ENCODE data around the gene RYK. TPM values are rescaled to one million over a fixed set of nuclear protein-coding genes. Genes with fewer than 3 reads are reported as not detected.

Gene RYK
- total and polyA plus RNA-seq, 3 donors from 2014 or later, result 82.6 to 120 (median 112) TPM

DNA sequence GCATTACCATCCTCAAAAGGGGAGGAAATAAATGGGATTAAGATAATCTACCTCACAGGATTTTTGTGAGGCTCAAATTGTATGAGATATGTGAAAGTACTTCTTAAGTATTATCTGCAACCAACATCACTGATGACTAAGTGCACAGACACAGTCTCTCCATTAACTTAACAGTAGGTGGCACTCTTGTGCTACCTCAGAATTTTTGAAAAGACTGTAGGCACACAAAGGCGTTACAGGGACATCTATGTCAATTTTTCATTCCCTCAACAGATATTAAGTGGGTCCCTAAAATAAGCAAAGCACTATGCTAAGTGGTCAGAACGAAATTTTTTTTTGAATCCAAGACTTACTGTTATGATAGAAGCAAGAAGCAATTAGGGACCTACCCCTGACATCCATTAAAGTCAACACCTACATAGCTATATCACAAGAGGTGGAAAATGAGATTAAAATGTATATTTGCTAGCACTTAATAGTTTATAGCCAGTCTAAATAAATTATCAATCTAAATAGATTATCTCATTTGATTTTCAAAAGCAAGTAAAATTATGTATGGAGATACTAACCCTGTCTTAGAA is 52.9 kb downstream of the RYK start:
- intact Hi-C loops (cut with DNase I; ENCODE audit: low total_unique reads), result no loop called here
- no peak overlapping the region for H3K27ac ChIP-seq
- no peaks in the 10 kb centered on the region for H3K9me3 ChIP-seq
- no peak overlapping the region for H3K4me3 ChIP-seq
- WGBS, 2 donors, result 24 to 32% methylated on average over 2 of the region's 2 CpGs
- no peak for DNase-seq
- H3K36me3 ChIP-seq (ENCODE audit: low read depth, missing control alignments), result no peaks in the 10 kb centered on the region
- TF ChIP-seq, protein P1, sequence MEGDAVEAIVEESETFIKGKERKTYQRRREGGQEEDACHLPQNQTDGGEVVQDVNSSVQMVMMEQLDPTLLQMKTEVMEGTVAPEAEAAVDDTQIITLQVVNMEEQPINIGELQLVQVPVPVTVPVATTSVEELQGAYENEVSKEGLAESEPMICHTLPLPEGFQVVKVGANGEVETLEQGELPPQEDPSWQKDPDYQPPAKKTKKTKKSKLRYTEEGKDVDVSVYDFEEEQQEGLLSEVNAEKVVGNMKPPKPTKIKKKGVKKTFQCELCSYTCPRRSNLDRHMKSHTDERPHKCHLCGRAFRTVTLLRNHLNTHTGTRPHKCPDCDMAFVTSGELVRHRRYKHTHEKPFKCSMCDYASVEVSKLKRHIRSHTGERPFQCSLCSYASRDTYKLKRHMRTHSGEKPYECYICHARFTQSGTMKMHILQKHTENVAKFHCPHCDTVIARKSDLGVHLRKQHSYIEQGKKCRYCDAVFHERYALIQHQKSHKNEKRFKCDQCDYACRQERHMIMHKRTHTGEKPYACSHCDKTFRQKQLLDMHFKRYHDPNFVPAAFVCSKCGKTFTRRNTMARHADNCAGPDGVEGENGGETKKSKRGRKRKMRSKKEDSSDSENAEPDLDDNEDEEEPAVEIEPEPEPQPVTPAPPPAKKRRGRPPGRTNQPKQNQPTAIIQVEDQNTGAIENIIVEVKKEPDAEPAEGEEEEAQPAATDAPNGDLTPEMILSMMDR (IDR thresholded peaks at IDR 0.05), result peak; percentile 35 to 65 (median 44)
- TF ChIP-seq POLR2A (IDR thresholded peaks at IDR 0.05), result no peak
- no peaks in the 10 kb centered on the region for H3K27me3 ChIP-seq
- no peaks in the 10 kb centered on the region for H3K4me1 ChIP-seq

DNA sequence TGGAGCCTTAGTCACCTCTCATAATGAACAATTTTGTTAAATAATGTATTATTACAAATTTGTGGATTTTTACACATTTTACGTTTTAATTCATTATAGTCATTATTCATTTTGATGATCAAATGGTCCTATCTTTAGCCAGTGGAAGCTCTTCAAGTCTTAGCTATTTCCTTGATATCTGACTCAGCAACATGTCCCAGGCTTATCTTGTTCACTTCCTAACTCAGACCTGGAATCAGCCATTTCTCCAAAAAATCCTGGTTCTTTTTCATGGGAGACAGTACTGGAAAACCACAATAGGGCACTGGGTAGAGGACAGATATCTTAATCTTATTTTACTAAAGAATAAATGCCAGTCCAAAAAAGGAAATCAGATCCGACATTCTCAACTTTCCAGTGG is 56.4 kb downstream of the RYK start:
- DNase-seq, result no peak
- WGBS, 2 donors, result 91% methylated on average over 2 of the region's 2 CpGs
- H3K27me3 ChIP-seq, result no peaks in the 10 kb centered on the region
- H3K27ac ChIP-seq, result no peak overlapping the region
- TF ChIP-seq, protein P1 (IDR thresholded peaks at IDR 0.05), result no peak
- no peak for TF ChIP-seq POLR2A (IDR thresholded peaks at IDR 0.05)
- H3K4me3 ChIP-seq, result no peak overlapping the region
- no peaks in the 10 kb centered on the region for H3K4me1 ChIP-seq
- H3K9me3 ChIP-seq, result no peaks in the 10 kb centered on the region
- intact Hi-C loops (cut with DNase I; ENCODE audit: low total_unique reads), result no loop called here
- H3K36me3 ChIP-seq (ENCODE audit: low read depth, missing control alignments), result no peaks in the 10 kb centered on the region

DNA sequence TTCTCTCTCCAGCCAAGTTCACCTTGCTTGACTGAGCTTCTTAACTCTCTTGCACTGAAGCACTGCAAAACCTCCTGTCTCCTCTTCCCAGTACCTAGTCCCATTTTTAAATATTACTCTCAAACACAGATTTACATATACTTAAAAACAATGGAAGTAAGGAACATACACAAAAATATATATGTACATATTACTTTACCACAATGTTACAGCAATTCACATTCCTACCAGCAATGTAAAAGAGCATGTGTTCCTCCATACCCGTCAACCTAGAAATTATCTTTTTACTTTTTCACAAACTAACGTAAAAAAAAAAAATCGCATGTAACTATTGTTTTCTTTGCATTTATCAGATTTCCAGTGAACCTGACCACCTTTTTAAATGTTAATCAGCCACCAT is 60.4 kb downstream of the RYK start:
- whole genome bisulfite sequencing, 2 donors, result 87 to 88% methylated on average over 3 of the region's 3 CpGs
- no peak for DNase-seq
- Histone ChIP-seq H3K27ac (no peak overlapping the region), H3K36me3 (ENCODE audit: low read depth, missing control alignments) (no peaks in the 10 kb centered on the region), H3K4me1 (peaks cover 5% of the 10 kb centered on the region), H3K4me3 (no peak overlapping the region), H3K27me3 (no peaks in the 10 kb centered on the region), H3K9me3 (no peaks in the 10 kb centered on the region)
- intact Hi-C loops (cut with DNase I; ENCODE audit: low total_unique reads), result no loop called here
- TF ChIP-seq POLR2A (IDR thresholded peaks at IDR 0.05), result no peak
- TF ChIP-seq, protein P1 (IDR thresholded peaks at IDR 0.05), result no peak

DNA sequence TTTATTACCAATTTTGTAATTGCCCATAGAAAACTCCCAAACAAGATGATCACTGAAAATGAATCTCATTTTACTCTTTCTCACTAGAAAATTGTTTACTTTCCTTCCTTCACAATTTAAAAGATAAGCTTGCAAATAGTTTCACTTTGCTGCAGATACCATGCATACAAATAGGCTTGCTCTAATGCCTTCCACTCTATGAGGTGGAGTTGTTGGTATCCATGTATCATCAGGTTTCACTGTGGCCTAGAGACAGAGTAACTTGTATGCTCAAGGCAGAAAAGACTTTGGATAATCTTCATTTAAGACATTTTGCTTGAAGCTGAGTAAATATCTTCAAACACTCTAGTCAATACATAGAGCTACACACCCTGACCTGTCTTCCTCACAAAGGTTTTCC is 60.8 kb downstream of the RYK start:
- no peak for TF ChIP-seq POLR2A (IDR thresholded peaks at IDR 0.05)
- TF ChIP-seq, protein P1 (IDR thresholded peaks at IDR 0.05), result no peak
- Histone ChIP-seq H3K27me3 (no peaks in the 10 kb centered on the region), H3K9me3 (no peaks in the 10 kb centered on the region), H3K27ac (no peak overlapping the region), H3K4me1 (peaks cover 5% of the 10 kb centered on the region), H3K4me3 (no peak overlapping the region), H3K36me3 (ENCODE audit: low read depth, missing control alignments) (no peaks in the 10 kb centered on the region)
- intact Hi-C loops (cut with DNase I; ENCODE audit: low total_unique reads), result no loop called here
- DNase-seq, result no peak

DNA sequence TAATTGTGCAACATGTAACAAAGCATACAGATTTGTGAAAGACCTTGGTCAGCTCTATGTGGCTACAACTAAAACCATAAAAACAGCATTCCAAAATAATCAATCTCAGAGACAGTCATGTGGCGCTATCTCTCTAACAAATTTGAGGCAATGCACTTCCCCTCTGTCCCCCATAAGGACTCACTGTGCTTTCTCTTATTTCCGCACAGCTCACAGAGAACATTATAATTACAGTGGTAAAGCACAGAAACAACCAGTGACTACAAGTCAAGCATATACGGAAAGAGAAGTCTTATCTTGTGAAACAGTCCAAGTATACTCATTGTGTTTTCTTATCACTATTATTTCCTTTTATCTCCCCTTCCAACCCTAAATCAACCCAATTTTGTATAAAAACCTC is 64.3 kb downstream of the RYK start:
- intact Hi-C loops (cut with DNase I; ENCODE audit: low total_unique reads), result no loop called here
- H3K27ac ChIP-seq, result no peak overlapping the region
- no peaks in the 10 kb centered on the region for H3K36me3 ChIP-seq (ENCODE audit: low read depth, missing control alignments)
- 66 to 68% methylated on average over 3 of the region's 3 CpGs for WGBS, 2 donors
- no peaks in the 10 kb centered on the region for H3K27me3 ChIP-seq
- H3K9me3 ChIP-seq, result no peaks in the 10 kb centered on the region
- no peak for DNase-seq
- H3K4me3 ChIP-seq, result no peak overlapping the region
- peaks cover 5% of the 10 kb centered on the region for H3K4me1 ChIP-seq
- TF ChIP-seq, protein P1 (IDR thresholded peaks at IDR 0.05), result no peak
- no peak for TF ChIP-seq POLR2A (IDR thresholded peaks at IDR 0.05)

Measured in testis (tissue), 3 donors.